Astrocyte of the spinal cord (primary cell): ENCODE results near the gene ZNF79.

ENCODE experiments used
- DNase-seq: peaks from one replicate; pipeline ENCODE4 v3.0.0; 2011; ENCODE audit warnings: low read depth, low spot score
- H3K4me3 ChIP-seq: 2 replicates; pipeline ENCODE4 v1.5.1; 2011; ENCODE audit warnings: low read depth, mild to moderate bottlenecking, low read length, moderate library complexity
- CTCF ChIP-seq: IDR thresholded peaks from 2 replicates; pipeline ENCODE4 v1.5.1; 2012; ENCODE audit warnings: low read depth, mild to moderate bottlenecking, low read length, inconsistent platforms
- in situ Hi-C: cut with HindIII; loops from 2 replicates; pipeline ENCODE4 v1.10.0; 2017; ENCODE audit warnings: low sequenced_read_pairs

Gene ZNF79

GRCh38 chr9:127415657-127416056, 8.5 kb upstream of the ZNF79 start:
- no peak for DNase-seq
- TF ChIP-seq CTCF: no peak
- H3K4me3 ChIP-seq: no peak overlapping the region
- in situ Hi-C loops: no loop called here

- DNase-seq: peak; percentile 43
- no peak for TF ChIP-seq CTCF
- in situ Hi-C loops: no loop called here
Measured at GRCh38 chr9:127417131-127418036, 6.8 kb upstream of the ZNF79 start.

DNA sequence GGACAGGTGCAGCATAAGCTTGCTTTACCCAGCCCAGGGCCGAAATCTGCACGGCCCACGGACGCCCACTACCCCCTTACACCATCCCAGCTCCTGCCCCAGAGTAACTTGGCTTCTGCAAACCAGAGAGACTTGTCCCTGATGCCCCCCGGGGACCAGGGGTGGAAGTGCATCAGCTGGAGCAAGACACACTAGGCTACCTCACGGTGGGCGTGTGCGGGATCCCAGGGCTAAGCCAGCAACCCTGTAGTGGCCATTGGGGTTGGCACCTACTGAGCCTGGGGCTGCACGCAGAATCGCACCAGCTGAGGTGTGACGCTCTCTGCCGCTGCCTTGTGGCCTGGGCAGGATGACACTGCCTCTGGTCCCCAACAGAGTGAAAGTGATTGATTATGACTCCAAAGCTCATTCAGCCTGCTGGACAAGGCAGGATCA, 6.1 kb upstream of the ZNF79 start:
- H3K4me3 ChIP-seq: no peak overlapping the region
- in situ Hi-C loops: no loop called here
- TF ChIP-seq CTCF: peak; percentile 32
- DNase-seq: no peak

More at GRCh38 chr9:127417131-127418036, 6.8 kb upstream of the ZNF79 start:
- no peak overlapping the region for H3K4me3 ChIP-seq

GRCh38 chr9:127419348-127419747, 4.8 kb upstream of the ZNF79 start:
- in situ Hi-C loops: no loop called here
- DNase-seq: no peak
- H3K4me3 ChIP-seq: no peak overlapping the region
- TF ChIP-seq CTCF: no peak

- in situ Hi-C loops: no loop called here
- TF ChIP-seq CTCF: no peak
- no peak for DNase-seq
- no peak overlapping the region for H3K4me3 ChIP-seq
Measured at GRCh38 chr9:127421057-127421456, 3.1 kb upstream of the ZNF79 start.

GRCh38 chr9:127422133-127422782, 1.9 kb upstream of the ZNF79 start:
- in situ Hi-C loops: no loop called here
- H3K4me3 ChIP-seq: no peak overlapping the region
- no peak for DNase-seq
- no peak for TF ChIP-seq CTCF
